Renal cortex interstitium (tissue), 11 donors: ENCODE measurements around the gene LRP8. TPM values are rescaled to one million over a fixed set of nuclear protein-coding genes. Genes with fewer than 3 reads are reported as not detected.

Experiments used
- DNase-seq, 11 donors: peaks; one replicate each; pipeline ENCODE4 v3.0.0-alpha.2; 2013; ENCODE audit warnings: low read depth in 9 of 11, low spot score in 4 of 11; ENCODE audit errors: extremely low read depth in 1 of 11
- polyA plus RNA-seq, 3 donors: library from polyadenylated mRNA; unstranded; fragments of 120-200 nt; gene quantifications; one replicate each; pipeline ENCODE4 v1.2.1, GENCODE V29; 2013; ENCODE audit not compliant: insufficient read length in 3 of 3

Gene LRP8
- polyA plus RNA-seq, 3 donors: 5.7 to 6.9 (median 6.6) TPM

DNA sequence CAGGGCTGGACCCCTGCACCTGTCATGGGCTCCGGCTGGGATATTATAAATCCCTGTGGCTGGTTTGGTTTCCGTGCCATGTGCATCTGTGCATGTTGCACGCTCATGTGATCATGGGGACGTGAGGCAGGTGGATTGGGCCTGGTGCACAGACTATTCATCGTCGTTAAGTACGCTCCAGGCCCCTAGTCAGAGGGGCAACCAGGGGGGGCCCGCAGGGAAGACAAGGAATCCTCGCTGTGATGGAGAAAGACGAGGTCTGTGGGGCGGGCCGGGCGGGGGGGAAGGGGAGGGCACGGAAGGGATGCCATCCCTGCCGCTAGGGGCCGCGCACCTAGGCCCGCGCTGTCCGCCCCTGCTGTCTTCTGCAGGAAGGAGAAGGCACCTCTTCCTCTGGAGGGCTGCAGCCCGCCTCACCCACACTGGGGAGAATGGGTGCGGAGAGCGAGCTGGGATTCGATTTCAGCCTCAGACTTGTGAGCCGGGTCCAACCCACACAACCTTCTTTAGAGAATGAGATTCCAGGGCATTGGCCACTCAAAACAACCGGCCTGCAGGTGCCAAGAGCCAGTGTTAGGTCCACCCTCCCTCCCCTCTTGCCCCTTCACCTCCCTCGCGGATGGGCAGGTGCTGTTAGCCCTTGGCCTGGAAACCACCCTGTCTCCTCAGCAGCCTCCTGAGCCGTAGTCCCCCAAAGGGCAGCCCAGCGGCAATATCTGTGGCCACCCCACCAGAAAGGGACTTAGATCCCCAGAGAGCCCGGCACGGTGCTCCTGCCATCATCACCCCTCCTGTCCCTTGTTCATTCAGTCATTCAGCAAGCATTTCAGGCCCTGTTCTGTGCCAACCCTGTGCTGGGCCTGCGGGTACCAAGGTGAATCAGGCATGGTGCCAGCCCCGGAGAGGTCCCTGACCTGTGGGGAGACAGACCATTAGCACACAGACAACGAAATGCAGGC lies 950 bp upstream of the LRP8 start:
- DNase-seq: no peak

DNA sequence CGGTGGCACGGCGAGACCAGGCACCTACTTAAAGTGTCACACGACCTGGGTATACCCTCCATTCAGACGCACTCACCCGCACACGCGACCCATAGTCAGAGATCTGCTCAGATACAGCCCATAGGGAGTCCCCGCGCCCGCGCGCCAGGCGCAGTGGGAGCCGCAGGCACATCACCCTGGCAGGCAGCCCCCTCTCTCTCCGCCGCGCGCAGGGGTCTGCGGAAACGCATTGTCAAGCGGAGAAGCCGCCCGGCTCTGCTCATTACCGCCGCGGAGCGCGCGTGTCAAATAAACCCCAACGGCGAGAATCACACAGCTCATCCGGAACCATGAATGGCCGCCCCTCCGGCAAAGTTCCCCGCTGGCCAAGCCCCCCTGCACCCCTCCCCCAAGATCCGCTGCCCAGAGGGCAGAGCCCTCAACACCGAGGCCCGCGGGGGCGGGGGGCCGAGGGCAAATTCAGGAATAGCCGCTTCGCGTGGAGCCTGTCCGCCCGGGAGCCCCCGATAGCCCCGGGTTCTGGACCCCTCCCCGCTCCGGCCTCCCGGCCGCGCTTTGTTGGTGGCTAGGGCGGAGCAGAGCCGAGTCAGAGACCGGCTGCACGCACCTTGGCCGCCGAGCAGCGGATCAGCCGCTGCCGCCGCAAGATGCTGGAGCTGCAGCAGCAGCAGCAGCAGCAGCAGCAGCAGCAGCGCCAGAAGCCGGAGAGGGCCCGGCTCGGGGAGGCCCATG lies 522 bp downstream of the LRP8 start:
- DNase-seq: no peak

DNA sequence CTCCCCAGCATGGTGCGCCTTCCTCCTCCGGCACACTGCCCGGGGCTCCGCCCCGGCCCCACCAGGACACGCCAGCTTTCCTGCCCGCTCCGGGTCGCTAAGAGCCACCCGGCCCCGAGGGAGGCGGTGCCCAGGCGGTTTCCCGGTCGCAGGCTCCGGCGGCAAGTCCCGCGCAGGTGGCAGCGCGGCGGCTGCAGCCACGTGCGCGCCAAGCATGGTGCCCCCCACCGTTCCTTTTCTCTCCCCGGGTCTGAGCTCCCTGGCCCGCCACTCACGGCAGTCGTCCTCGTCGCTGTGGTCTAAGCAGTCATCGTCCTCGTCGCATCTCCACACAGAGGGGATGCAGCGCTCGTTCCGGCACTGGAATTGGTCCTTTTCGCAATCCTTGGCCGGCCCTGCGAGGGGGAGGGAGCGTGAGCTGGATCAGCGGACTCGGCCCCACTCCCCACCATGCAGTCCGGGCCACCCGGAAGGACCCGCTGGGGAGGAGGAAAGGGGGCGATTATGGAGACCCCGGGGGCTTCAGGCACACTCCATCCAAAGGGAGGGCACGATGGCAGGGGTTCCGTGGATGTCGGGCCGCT lies 1.2 kb downstream of the LRP8 start:
- DNase-seq: no peak

DNA sequence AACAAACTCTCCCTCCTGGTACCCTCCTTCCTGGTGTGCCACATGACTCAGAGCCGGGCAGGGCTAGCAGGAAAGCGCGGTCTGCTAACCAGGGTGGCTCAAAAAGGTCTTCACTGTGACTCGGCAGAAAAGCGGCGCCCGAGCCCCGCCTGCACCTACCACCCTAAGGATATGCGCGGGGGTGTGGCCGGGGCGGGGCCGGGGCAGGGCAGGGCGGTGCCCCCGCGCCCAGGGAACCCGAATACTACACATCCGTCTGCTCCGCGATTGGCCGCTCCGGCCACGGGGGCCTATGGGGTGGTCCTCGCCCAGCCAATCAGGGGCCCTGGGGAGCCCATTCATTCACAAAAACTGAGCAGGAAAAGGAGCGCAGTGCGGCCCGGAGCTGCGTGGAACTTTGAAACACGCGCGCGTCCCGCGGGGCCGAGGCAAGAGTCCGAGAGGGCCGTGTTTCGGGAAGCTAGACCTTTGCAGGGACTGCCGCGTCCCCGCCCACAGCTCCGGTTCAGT lies 1.7 kb downstream of the LRP8 start:
- peak in 4 of 11 donors; percentile 51 to 69 (median 57) for DNase-seq

DNA sequence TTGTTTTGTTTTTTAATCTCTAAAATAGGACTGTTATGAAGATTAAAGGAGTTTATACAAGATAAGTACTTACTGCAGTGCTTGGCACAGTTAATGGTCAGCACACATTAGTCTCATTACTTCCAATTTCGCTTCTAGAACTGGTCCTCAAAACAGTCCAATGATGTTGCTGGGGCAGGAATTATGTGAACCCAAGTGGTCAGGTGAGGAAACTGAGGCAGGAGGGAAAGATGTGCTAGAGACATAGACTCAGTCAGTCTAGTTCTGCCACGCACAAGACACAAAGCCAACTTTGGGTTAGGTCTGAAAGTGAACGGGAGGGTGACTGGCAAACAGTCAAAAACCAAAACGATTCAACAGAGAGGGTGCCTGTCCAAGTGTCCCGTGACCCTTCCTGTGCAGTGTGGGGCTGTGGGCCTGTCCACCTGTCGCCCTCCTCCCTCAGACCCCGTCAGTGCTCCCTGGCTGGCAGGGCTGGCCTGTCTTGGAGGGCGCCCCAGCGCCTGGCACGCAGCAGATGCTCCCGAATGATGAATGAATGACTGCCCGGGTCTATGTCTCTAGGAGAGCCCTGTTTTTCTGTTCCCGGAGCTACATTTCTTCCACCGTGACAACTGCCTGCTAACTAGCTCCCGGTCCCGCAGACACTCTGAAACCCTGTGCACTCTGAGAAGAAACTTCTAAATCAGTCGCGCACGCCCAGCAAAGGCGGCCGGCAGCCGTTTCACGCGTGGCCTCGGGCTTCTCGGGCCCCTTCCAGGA lies 2.4 kb downstream of the LRP8 start:
- DNase-seq: no peak

DNA sequence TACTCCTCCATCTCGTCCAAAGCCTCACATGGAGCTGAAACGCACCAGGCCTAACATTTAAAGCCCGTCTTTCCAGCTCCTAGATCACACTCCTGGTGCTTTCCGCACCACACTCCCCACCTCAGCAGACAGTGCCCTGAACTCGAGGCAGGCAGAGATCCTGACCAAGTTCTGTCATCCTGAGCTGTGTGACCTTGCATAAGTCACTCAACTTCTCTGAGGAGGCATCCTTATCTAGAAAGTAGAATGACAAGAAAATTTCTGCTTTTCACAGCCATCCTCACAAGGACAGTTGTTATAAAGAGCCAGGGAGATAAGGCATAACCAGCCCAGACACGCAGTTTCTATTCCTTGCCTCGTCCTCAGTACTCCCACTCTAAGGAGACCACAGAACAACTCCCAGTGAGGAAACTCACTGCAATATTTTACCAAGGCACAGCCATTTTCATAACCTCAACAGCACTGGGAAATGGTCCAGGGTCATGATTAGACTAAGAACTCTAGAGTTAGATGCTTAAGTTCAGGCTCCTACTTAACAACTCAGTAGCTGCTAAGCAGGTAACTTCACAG lies 3.1 kb downstream of the LRP8 start:
- DNase-seq: no peak

DNA sequence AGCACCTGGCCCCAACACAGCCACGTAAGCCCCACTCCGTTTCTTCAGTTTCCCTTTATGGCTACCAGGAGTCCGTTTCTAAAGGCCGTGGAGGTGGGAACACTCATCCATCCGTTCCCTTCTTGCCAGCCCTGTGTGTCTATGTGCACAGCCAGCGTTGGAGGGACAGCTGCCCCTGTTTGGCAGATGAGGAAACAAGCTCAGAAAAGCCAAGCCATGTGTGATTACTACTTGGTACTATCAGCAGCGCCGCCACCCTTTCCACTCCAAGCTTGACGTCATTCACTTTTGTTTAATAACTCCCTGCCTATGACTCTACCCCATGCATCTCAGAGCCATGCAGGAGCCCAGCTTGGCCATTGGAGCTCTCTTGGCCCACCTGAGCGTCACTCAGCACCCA lies 3.5 kb downstream of the LRP8 start:
- no peak for DNase-seq

DNA sequence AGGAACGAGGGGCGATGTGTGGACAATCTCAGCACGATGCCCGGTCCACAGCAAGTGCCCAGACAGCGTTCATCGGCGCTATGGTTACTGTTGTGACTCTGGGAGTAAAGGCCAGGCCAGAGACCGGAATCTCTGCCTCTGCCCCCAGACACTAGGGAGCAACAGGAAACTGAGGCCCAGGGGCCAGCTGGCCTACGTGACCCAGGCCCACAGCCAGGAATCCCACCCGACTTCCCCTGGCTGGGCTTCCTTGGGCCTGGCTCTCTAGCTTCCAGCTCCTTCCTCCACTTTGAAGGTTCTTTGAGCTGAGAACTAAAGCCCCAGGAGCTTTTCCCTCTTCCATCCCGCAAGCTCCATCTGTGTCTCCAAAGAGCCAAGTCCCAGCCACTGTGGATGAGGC lies 4.6 kb downstream of the LRP8 start:
- no peak for DNase-seq

DNA sequence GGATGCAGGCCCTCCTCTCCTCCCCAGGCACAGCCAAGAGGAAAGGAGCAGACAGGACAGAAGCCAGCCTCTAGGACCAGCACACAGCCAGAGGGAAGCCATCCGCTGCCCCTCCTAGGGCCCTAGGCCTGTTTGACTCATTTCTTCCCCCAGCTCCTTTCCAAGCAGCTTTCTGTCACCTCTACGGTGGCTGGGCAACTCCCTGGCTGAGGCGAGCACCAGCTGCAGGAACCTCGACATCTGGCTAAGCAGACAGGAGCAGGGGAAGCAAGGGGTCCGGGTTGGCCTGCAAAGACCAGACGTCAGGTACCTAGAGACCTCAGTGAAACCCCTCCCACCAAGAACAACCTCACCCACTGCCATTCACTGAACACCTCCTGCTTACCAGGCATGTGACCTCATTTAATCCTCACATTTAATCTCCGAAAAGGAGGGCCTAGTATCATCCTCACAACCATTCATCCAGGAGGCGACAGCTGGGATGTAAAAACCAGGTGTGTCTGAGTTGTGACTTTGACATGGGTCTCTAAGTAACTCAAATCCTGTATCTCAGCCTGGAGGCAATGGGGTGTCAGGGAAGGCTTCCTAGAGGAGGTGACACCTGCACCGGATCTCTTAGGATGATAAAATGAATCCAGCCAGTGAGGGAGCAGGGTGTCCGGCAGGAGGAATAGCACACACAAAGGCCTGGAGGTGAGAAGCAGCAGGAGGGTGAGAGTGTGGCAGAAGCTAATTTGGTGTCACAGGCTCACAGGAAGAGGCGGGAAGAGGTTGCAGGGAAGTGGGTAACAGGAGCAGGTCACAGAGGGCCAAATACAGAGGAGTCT lies 5.9 kb downstream of the LRP8 start:
- no peak for DNase-seq

DNA sequence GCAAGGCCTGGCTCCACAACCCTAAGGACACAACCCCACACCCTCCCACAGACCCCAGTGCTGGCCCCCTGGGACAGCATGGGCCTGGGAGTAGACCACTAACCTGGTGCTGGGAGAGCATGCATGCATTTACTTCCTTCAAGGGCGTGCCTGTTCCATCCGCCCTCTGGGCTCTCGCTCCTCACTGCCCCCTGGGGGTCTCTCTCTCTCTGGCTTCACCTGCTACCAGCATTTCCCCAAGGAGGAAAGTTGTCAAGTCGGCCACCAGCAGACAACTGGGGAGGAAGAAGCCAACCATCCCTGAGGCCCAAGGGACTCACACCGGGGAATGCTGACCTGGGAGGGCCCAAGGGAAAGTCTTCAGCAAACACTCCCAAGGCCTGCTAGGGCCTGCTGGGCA lies 6.5 kb downstream of the LRP8 start:
- no peak for DNase-seq

DNA sequence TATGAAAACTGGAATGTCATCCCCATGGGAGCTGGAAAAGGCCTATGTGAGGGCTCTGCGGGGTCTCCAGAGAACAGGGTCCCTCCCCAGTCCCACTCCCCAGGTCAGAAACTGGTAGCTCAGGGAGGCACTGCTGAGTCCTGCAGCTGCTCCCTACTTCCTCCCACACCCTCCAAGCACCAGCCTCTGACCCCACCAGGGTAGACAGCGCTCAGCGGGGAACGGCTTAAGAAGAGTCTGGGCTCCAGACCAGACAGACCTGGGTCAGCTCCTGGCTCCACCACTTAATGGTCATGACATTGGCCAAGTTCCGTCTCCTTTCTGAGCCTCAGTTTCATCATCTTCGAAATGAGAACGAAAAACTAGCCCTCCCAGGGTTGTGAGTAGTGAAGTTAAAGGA lies 7.2 kb downstream of the LRP8 start:
- DNase-seq: no peak

DNA sequence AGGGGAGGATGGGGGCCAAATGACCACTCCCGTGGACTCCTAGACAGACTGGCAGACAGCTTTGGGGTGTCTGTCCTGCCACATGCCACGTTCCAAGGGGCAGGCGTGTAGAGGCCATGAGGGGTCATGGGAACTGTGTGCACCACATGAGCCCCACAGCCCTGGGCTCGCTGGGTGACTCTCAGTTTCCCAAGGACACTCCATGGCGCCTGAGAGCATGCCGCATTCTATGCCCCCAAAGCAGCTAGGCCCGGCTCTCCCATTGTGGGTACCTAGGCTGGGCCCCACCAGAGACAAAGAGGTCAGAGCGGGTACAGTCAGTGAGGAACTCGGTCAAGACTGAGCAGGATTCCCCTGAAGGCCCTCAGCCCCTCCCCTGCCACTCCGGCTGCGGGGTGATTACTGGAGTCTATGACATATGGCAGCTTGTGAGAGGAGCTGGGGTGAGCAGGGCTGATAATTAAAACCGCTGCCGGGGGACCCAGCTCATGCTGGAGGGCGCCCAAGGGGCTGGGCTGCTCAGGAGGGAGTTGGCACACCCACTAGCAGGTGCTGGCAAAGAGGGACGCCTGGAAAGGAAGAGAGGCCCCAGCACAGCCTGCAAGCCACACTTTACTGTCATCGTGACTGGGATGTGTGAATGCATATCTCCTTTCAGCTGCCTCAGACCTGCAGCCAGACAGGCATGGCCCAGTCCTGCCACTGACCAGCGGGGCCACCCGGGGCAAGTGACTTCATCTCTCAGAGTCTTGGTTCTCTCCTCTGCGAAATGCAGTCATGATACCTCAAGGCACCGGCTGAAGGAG lies 8.4 kb downstream of the LRP8 start:
- DNase-seq: no peak

DNA sequence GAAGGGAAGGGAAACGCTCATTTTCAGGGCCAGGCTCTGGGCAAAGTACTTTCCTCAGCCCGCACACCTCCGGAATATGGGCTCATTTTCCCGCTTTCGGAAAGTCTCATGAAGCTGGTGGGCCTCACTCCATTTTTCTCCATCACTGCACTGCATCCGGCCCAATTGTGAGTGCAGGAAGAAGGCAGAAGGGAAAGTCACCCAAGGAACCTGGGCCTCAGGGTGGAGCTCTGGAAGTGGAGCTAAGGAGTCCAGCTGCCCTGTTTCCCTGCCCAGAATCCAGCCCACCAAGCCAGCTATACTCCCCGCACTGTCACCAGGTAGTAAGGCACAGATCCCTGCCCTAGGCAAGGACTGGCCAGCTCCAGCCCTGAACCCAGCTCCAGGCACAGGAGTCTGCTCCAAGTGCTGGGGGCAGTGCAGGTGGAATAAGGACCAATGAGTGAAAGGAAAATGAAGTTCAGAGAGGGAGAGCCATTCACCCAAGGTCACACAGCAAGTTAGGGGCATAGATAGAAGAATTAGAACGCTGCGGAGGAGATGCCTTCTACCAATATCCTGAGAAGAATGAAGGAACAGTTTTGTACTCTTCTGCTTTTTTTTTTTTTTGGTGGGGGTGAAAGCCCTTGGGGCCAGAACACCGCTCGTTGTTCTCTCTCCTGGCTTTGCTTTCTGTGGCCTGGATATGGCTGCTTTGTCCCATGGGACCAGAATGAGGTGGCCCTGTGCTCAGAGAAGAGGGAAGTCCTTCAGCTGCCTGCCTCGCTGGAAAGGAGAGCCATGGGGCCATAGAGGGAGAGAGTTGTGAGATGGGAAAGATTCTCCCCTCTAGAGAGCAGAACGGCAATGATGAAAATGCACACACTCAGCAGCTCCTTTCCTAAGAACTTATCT lies 10.0 kb downstream of the LRP8 start:
- no peak for DNase-seq

DNA sequence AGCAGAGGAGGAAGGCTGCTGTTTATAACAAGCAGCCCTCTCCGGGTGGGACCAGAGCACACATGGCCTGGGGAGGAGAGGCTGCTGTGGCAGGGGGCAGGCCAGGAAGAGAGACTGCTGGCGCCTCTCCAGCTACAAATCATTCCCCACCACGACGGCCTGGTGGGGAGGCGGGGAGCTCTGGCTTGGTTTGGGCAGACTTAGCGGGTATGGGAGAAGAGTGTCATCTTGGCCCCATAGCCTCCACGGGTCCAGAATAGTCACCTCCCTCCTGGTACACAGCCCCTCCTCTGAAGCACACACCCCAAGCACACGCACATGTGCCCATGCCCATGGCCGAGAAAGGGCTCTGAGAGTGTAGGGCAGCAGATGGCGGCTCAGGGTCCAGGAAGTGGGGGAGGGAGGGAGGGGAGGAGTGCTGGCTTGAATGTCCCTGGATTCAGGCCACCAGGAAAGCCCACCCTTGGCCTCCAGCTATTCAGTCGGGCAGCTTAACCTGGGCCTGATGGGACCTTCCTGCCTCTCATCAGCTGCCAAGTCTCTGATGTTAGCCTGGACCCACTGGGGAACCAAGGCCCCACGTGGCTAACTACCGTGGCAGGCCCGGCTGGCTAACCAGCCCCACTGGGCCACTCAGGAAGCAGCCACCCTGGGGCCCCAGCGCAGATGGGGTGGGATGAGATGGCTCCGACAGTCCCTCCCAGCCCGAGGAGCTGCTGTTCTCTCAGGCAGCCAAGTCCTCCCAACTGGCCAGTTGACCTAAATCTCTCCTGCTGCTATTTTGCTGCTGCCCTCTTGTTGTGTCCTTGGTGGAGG lies 10.9 kb downstream of the LRP8 start:
- DNase-seq: no peak

DNA sequence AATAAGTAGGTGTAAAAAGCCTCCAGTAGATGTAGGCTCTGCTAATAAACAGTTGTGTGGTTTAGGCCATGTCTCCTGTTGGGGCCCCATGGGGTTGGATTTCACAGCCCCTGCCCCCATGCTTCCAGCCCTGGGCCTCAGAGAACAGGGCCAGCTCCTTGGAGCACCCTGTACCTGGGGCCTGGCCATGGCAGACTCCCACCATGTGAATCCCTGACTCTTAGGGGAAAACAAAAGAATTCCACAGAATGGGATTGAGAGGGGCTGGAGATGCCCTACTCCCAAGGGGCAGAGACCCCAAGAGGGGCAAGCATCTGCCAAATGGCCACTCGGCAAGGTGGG lies 11.5 kb downstream of the LRP8 start:
- DNase-seq: no peak
